Panc1 (cell line): Measurements from ENCODE around the gene CCDC187. TPM values are rescaled to one million over a fixed set of nuclear protein-coding genes. Genes with fewer than 3 reads are reported as not detected.

ENCODE experiments used
- ATAC-seq: fragments of 200-7000 bp; cut with Tn5 transposase; 2 replicates; pipeline ENCODE4 v1.9.1; 2020; ENCODE audit warnings: mild to moderate bottlenecking, moderate library complexity
- BruUV-seq: library from RNA; stranded (reverse); fragments of 400-500 nt; replicated peaks from 2 replicates; lab custom pipeline; 2021; lab: Mats Ljungman, UMichigan
- CTCF ChIA-PET: fragments of 300-600 bp; sonication (Branson Sonifier 250); formaldehyde crosslinking; loops from one replicate; lab custom pipeline; 2022; ENCODE audit warnings: antibody characterized with exemption; lab: Charles Lee
- POLR2A ChIA-PET: fragments of 300-600 bp; sonication (Branson Sonifier 250); formaldehyde crosslinking; loops from one replicate; lab custom pipeline; 2022; ENCODE audit warnings: antibody characterized with exemption; lab: Charles Lee
- DNase-seq: peaks from one replicate; pipeline ENCODE4 v3.0.0-alpha.2; 2010; ENCODE audit warnings: low read depth, low spot score
- H3K27ac ChIP-seq: 2 replicates; pipeline ENCODE4 v1.5.1; 2011; ENCODE audit warnings: mild to moderate bottlenecking, low read length, inconsistent platforms
- H3K27me3 ChIP-seq: fragments of 200-500 bp; sonication (Bioruptor generic); 2 replicates; pipeline ENCODE4 v1.6.0; 2014; ENCODE audit warnings: low read length, inconsistent platforms; ENCODE audit not compliant: control insufficient read depth, insufficient read depth
- H3K36me3 ChIP-seq: fragments of 200-500 bp; sonication (Bioruptor generic); 2 replicates; pipeline ENCODE4 v1.5.1; 2014; ENCODE audit warnings: inconsistent platforms, mild to moderate bottlenecking, low read length, moderate library complexity; ENCODE audit not compliant: control insufficient read depth, insufficient read depth
- H3K4me1 ChIP-seq: 2 replicates; pipeline ENCODE4 v1.5.1; 2011; ENCODE audit warnings: inconsistent platforms, mild to moderate bottlenecking, low read length, moderate library complexity; ENCODE audit not compliant: control insufficient read depth, insufficient read depth
- H3K4me3 ChIP-seq, 2 experiments: 2 replicates each; pipeline ENCODE4 v1.5.1; 2011 to 2012; ENCODE audit warnings: low read depth in 2 of 2, low read length in 2 of 2, mild to moderate bottlenecking in 2 of 2, inconsistent platforms in 1 of 2, moderate library complexity in 1 of 2
- H3K9me3 ChIP-seq: fragments of 200-500 bp; sonication (Bioruptor generic); 2 replicates; pipeline ENCODE4 v1.5.1; 2014; ENCODE audit warnings: low read depth, mild to moderate bottlenecking, inconsistent platforms, low read length, moderate library complexity; ENCODE audit not compliant: control insufficient read depth, insufficient read depth
- POLR2AphosphoS5 ChIP-seq: IDR thresholded peaks from 2 replicates; pipeline ENCODE4 v1.6.1; 2012; ENCODE audit warnings: mild to moderate bottlenecking, low read depth, low read length, moderate library complexity
- SIN3A ChIP-seq: IDR thresholded peaks from 2 replicates; pipeline ENCODE4 v1.6.1; 2012; ENCODE audit warnings: low read depth, mild to moderate bottlenecking, low read length, moderate library complexity, borderline replicate concordance; ENCODE audit not compliant: insufficient read depth
- TCF7L2 ChIP-seq: IDR thresholded peaks from 2 replicates; pipeline ENCODE4 v1.6.1; 2011; ENCODE audit warnings: mild to moderate bottlenecking, low read depth, low read length, inconsistent platforms
- in situ Hi-C: cut with HindIII; loops from 2 replicates; pipeline ENCODE4 v1.10.0; 2016; ENCODE audit warnings: low sequenced_read_pairs, low pct_unique_long_range_greater_than_20kb
- intact Hi-C: fragments of 100-400 bp; cut with micrococcal nuclease; formaldehyde crosslinking; loops from one replicate; pipeline ENCODE4 v1.10.0; 2022; ENCODE audit not compliant: unreplicated experiment
- total RNA-seq: library from RNA; stranded (reverse); gene quantifications from one replicate; pipeline ENCODE4 v1.2.1, GENCODE V29; 2021; ENCODE audit not compliant: unreplicated experiment
- TF ChIP-seq, protein P1 (sequence below), 2 experiments: IDR thresholded peaks; 2 replicates each; pipeline ENCODE4 v1.6.1; 2011 to 2012; ENCODE audit warnings: low read depth in 2 of 2, control low read depth in 1 of 2, low read length in 1 of 2, mild to moderate bottlenecking in 1 of 2, moderate library complexity in 1 of 2; ENCODE audit not compliant: insufficient read depth in 1 of 2
- TF ChIP-seq, protein P2 (sequence below): fragments of 450-650 bp; IDR thresholded peaks from 2 replicates; pipeline ENCODE4 v1.5.1; 2017; ENCODE audit warnings: mild to moderate bottlenecking

Gene CCDC187
- total RNA-seq, 1 experiment from 2014 or later, result not detected

DNA sequence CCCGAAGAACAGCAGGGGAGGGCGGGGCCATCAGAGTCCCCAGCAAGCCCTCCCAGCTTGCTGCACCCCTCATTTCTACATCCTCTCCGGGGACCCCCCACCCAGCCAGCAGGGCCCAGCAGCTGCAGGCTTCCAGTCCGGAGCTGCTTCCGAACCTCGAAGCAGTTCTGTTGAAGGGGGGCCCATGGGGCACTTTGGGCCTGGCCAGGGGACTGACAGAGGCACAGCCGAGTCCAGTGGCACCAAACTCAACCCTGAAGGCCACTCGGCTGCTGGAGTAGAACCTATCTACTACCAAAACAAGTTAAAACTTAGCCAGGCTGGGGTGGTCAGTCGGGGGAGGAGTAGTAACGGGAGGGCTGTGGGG, 8.1 kb upstream of the CCDC187 start:
- ATAC-seq (peak; percentile 33; the same call in 1 of the 2 replicates), DNase-seq (no peak)
- TF ChIP-seq, protein P1, sequence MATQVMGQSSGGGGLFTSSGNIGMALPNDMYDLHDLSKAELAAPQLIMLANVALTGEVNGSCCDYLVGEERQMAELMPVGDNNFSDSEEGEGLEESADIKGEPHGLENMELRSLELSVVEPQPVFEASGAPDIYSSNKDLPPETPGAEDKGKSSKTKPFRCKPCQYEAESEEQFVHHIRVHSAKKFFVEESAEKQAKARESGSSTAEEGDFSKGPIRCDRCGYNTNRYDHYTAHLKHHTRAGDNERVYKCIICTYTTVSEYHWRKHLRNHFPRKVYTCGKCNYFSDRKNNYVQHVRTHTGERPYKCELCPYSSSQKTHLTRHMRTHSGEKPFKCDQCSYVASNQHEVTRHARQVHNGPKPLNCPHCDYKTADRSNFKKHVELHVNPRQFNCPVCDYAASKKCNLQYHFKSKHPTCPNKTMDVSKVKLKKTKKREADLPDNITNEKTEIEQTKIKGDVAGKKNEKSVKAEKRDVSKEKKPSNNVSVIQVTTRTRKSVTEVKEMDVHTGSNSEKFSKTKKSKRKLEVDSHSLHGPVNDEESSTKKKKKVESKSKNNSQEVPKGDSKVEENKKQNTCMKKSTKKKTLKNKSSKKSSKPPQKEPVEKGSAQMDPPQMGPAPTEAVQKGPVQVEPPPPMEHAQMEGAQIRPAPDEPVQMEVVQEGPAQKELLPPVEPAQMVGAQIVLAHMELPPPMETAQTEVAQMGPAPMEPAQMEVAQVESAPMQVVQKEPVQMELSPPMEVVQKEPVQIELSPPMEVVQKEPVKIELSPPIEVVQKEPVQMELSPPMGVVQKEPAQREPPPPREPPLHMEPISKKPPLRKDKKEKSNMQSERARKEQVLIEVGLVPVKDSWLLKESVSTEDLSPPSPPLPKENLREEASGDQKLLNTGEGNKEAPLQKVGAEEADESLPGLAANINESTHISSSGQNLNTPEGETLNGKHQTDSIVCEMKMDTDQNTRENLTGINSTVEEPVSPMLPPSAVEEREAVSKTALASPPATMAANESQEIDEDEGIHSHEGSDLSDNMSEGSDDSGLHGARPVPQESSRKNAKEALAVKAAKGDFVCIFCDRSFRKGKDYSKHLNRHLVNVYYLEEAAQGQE (IDR thresholded peaks at IDR 0.05; ENCODE audit: insufficient read depth in 1 of 2, low read depth in 2 of 2, low read length in 1 of 2), result no peak
- TF ChIP-seq TCF7L2 (no peak), POLR2AphosphoS5 (no peak), SIN3A (no peak)
- TF ChIP-seq, protein P2, sequence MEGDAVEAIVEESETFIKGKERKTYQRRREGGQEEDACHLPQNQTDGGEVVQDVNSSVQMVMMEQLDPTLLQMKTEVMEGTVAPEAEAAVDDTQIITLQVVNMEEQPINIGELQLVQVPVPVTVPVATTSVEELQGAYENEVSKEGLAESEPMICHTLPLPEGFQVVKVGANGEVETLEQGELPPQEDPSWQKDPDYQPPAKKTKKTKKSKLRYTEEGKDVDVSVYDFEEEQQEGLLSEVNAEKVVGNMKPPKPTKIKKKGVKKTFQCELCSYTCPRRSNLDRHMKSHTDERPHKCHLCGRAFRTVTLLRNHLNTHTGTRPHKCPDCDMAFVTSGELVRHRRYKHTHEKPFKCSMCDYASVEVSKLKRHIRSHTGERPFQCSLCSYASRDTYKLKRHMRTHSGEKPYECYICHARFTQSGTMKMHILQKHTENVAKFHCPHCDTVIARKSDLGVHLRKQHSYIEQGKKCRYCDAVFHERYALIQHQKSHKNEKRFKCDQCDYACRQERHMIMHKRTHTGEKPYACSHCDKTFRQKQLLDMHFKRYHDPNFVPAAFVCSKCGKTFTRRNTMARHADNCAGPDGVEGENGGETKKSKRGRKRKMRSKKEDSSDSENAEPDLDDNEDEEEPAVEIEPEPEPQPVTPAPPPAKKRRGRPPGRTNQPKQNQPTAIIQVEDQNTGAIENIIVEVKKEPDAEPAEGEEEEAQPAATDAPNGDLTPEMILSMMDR, result no peak
- ChIA-PET CTCF (interaction anchor here (0.6 kb wide), 1 partner anchor 108 kb away, joined by 3 read pairs; no protein-coding TSS in a partner anchor), POLR2A (no interaction called here)
- no TSS peak for BruUV-seq
- Histone ChIP-seq H3K9me3 (no peaks in the 10 kb centered on the region), H3K27me3 (no peaks in the 10 kb centered on the region), H3K4me1 (peaks cover 4% of the 10 kb centered on the region; the same call in 1 of the 2 replicates), H3K4me3 (no peak overlapping the region), H3K27ac (no peak overlapping the region), H3K36me3 (no peaks in the 10 kb centered on the region)
- intact Hi-C loops (no loop called here), in situ Hi-C loops (no loop called here)

DNA sequence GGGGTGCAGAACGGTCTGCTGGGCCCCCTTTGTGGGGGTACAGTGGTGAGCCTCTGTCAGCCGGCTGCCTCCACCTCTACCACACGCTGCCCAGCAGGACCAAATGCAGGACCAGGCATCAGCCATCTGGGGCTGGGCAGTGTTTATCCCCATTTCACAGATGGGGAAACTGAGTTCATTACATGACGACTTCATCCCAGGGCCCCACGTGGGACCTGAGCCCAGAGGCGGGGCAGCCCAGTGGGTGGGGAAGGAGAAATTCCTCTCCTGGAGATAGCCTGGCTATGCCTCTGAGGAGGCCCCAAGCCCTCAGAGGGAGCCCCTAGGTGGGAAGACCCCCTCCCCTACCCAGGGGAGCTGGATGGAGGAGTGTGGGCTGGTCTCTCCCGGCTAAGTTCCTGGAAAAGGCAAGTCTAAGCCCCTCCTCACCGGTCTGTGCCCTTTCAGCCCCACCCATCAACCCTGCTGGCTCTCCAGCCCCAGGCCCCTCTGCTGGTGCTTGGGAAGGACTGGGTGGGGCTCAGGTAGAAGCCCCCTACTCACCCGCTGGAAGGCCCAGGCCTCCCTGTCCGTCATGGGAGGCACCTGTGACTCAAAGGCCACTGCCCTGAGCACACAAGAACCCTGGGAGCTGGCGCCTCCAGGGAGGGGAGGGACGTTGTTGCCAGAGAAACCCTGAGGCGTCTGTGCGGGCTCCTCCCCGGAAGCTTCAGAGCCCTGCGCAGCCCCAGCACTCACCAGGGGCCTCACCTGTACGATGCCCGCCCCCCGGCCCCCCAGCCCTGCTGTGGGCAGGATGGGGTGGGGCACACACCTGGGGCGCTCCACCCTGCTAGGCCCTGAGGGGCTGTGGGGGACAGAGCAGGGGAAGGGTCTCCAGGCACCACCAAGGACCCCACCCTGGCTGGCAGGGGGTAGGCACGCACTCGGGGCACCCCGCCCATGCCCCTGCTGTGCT, 7.4 kb upstream of the CCDC187 start:
- Histone ChIP-seq H3K27me3 (no peaks in the 10 kb centered on the region), H3K9me3 (no peaks in the 10 kb centered on the region), H3K4me1 (peaks cover 4% of the 10 kb centered on the region; the same call in 1 of the 2 replicates), H3K27ac (no peak overlapping the region), H3K36me3 (no peaks in the 10 kb centered on the region), H3K4me3 (no peak overlapping the region)
- in situ Hi-C loops, result no loop called here
- ChIA-PET CTCF (interaction anchor here (0.7 kb wide), 1 partner anchor 126 kb away, joined by 3 read pairs; no protein-coding TSS in a partner anchor), POLR2A (no interaction called here)
- BruUV-seq, result no TSS peak
- ATAC-seq (peak; percentile 60), DNase-seq (no peak)
- intact Hi-C loops, result no loop called here
- TF ChIP-seq, protein P1 (IDR thresholded peaks at IDR 0.05; ENCODE audit: insufficient read depth in 1 of 2, low read depth in 2 of 2, low read length in 1 of 2), result no peak
- TF ChIP-seq POLR2AphosphoS5, result no peak
- TF ChIP-seq TCF7L2, result no peak
- TF ChIP-seq, protein P2, result no peak
- TF ChIP-seq SIN3A, result no peak
